GM23248 (cell line): ENCODE data around the gene CCDC18. TPM values are rescaled to one million over a fixed set of nuclear protein-coding genes. Genes with fewer than 3 reads are reported as not detected.
"Not testable (repeated sequence)": the region's sequence is repeated elsewhere in the genome, so short reads cannot be mapped to it uniquely, and the experiment has no call there.

Experiments used
- DNase-seq: peaks from one replicate; pipeline ENCODE4 v3.0.0-alpha.2; 2015
- H2AFZ ChIP-seq: fragments of 200-600 bp; sonication (generic); 2 replicates; pipeline ENCODE4 v1.6.1; 2016; ENCODE audit warnings: antibody characterized with exemption
- H3F3A ChIP-seq: fragments of 200-600 bp; sonication (generic); 2 replicates; pipeline ENCODE4 v1.6.1; 2016; ENCODE audit warnings: mild to moderate bottlenecking, antibody characterized with exemption, mixed run types; ENCODE audit not compliant: insufficient read depth
- H3K27ac ChIP-seq: fragments of 200-600 bp; sonication (generic); 2 replicates; pipeline ENCODE4 v1.5.1; 2016; ENCODE audit warnings: mild to moderate bottlenecking
- H3K27me3 ChIP-seq: fragments of 200-600 bp; sonication (generic); replicated peaks from 2 replicates; pipeline ENCODE4 v1.6.1; 2016; ENCODE audit warnings: mild to moderate bottlenecking; ENCODE audit not compliant: insufficient read depth
- H3K36me3 ChIP-seq: fragments of 200-600 bp; sonication (generic); 2 replicates; pipeline ENCODE4 v1.6.1; 2016; ENCODE audit warnings: low read depth, mild to moderate bottlenecking
- H3K4me1 ChIP-seq: fragments of 200-600 bp; sonication (generic); 2 replicates; pipeline ENCODE4 v1.6.1; 2016; ENCODE audit warnings: mild to moderate bottlenecking; ENCODE audit not compliant: insufficient read depth
- H3K4me2 ChIP-seq: fragments of 200-600 bp; sonication (generic); one replicate; pipeline ENCODE4 v1.6.1; 2016; ENCODE audit warnings: mild to moderate bottlenecking; ENCODE audit not compliant: unreplicated experiment
- H3K4me3 ChIP-seq: fragments of 200-600 bp; sonication (generic); 2 replicates; pipeline ENCODE4 v1.5.1; 2016; ENCODE audit warnings: mild to moderate bottlenecking
- H3K79me2 ChIP-seq: fragments of 200-600 bp; sonication (generic); 2 replicates; pipeline ENCODE4 v1.6.1; 2016; ENCODE audit warnings: mild to moderate bottlenecking; ENCODE audit not compliant: insufficient read depth
- H3K9ac ChIP-seq: fragments of 200-600 bp; sonication (generic); 2 replicates; pipeline ENCODE4 v1.6.1; 2016; ENCODE audit warnings: mild to moderate bottlenecking
- H3K9me2 ChIP-seq: fragments of 200-600 bp; sonication (generic); 2 replicates; pipeline ENCODE4 v1.6.1; 2016; ENCODE audit warnings: mixed run types, mild to moderate bottlenecking, moderate library complexity; ENCODE audit not compliant: insufficient read depth
- H3K9me3 ChIP-seq: fragments of 200-600 bp; sonication (generic); one replicate; pipeline ENCODE4 v1.6.1; 2017; ENCODE audit warnings: low read depth
- H4K20me1 ChIP-seq: fragments of 200-600 bp; sonication (generic); 2 replicates; pipeline ENCODE4 v1.6.0; 2016; ENCODE audit not compliant: insufficient read depth
- EZH2 ChIP-seq: fragments of 200-600 bp; sonication (generic); IDR thresholded peaks from 2 replicates; pipeline ENCODE4 v1.6.1; 2018; ENCODE audit warnings: antibody characterized with exemption, mild to moderate bottlenecking; ENCODE audit not compliant: insufficient read depth, poor library complexity, severe bottlenecking
- EZH2phosphoT487 ChIP-seq: fragments of 200-600 bp; sonication (generic); IDR thresholded peaks from 2 replicates; pipeline ENCODE4 v1.6.1; 2018; ENCODE audit warnings: antibody characterized with exemption, moderate library complexity, mild to moderate bottlenecking, low read depth; ENCODE audit not compliant: insufficient read depth
- WGBS, 2 experiments: methylation state at CpG; one replicate each; pipeline ENCODE4 v1.1.6; 2015 to 2017; ENCODE audit warnings: low lambda C conversion rate in 2 of 2, low coverage in 1 of 2; ENCODE audit errors: missing lambda C conversion rate in 2 of 2; 5-methylcytosine and 5-hydroxymethylcytosine counted together
- in situ Hi-C: fragments of 300-500 bp; cut with MboI; formaldehyde crosslinking; loops from 2 replicates; pipeline ENCODE4 v1.15.0; 2020
- polyA plus RNA-seq: library from polyadenylated mRNA; unstranded; fragments of >200 nt; fragmentation: Nextera tagmentation; extraction: Ambion mirVana; gene quantifications from 2 replicates; pipeline ENCODE4 v1.2.1, GENCODE V29; 2016
- total RNA-seq: library from RNA; depleted of rRNA; stranded (reverse); fragments of >200 nt; shearing (Covaris generic); gene quantifications from 2 replicates; pipeline ENCODE4 v1.2.3, GENCODE V29; 2014

The CCDC18 gene
- total and polyA plus RNA-seq, 2 experiments from 2014 or later: 5.7 to 7.8 TPM

DNA sequence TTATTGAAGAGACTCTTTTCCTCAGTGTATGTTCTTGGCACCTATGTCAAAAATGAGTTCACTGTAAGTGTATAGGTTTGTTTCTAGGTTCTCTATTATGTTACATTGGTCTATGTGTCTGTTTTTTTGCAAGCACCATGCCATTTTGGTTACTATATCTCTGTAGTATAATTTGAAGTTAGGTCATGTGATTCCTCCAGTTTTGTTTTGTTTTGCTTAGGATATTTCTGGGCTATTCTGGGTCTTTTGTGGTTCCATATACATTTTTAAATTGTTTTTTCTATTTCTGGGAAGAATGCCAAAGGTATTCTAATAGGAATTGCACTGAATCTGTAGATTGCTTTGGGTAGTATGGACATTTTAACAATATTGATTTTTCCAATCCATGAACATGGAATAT, 13.5 kb upstream of the CCDC18 start:
- Histone ChIP-seq H3K36me3 (peaks cover 11% of the 10 kb centered on the region; the same call in 1 of the 2 replicates), H3K79me2 (peaks cover 100% of the 10 kb centered on the region), H3K4me1 (0 out of 2 replicates have a peak, but pooled peaks cover 6% of the 10 kb centered on the region), H3K4me3 (no peak overlapping the region), H3K9ac (no peak overlapping the region), H4K20me1 (peaks cover 12% of the 10 kb centered on the region; the same call in 1 of the 2 replicates), H2AFZ (no peak overlapping the region), H3K9me3 (no peaks in the 10 kb centered on the region), H3F3A (peaks cover under 1% of the 10 kb centered on the region; the same call in 1 of the 2 replicates), H3K27ac (no peak overlapping the region), H3K27me3 (no peaks in the 10 kb centered on the region), H3K9me2 (no peaks in the 10 kb centered on the region), H3K4me2 (no peak overlapping the region)
- TF ChIP-seq EZH2 (no peak), EZH2phosphoT487 (no peak)
- in situ Hi-C loops: no loop called here
- no peak for DNase-seq

- H3F3A ChIP-seq, H2AFZ ChIP-seq, H3K4me3 ChIP-seq, in situ Hi-C loops, DNase-seq, H3K27me3 ChIP-seq, H3K9me2 ChIP-seq, H3K27ac ChIP-seq, H3K4me1 ChIP-seq, H3K9me3 ChIP-seq, H3K4me2 ChIP-seq, H3K9ac ChIP-seq: not testable (repeated sequence)
- Histone ChIP-seq H3K79me2 (peaks cover 100% of the 10 kb centered on the region), H4K20me1 (peaks cover 12% of the 10 kb centered on the region; the same call in 1 of the 2 replicates), H3K36me3 (peaks cover 15% of the 10 kb centered on the region)
- 99 to 100% methylated on average over 20 to 36 of the region's 36 CpGs for whole genome bisulfite sequencing, 2 experiments
These were observed 10.3 kb upstream of the CCDC18 start for GRCh38 chr1:93170141-93170678.

DNA sequence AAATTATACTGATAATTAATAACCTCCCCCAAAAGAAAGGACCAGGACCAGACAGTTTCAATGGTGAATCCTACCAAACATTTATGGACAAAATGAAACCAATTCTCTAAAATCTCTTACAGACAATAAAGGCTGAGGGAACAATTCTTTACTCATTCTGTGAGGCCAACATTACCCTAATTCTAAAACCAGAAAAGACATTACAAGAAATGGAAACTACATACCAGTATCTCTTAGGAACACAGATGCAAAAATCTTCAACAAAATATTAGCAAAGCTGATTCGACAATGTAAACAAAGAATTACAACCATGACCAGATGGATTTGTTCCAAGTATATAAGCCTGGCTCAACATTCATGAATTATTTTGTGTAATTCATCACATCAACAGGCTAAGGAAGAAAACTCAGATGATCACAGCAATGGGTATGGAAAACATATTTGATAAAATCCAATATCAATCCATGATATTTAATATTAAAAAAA, 8.9 kb upstream of the CCDC18 start:
- 92 to 97% methylated on average over 1 of the region's 1 CpG for WGBS, 2 experiments
- Histone ChIP-seq H4K20me1 (peaks cover 10% of the 10 kb centered on the region; the same call in 1 of the 2 replicates), H3K9me2 (no peaks in the 10 kb centered on the region), H3K36me3 (peaks cover 15% of the 10 kb centered on the region), H3K9me3 (no peaks in the 10 kb centered on the region), H3F3A (peaks cover 6% of the 10 kb centered on the region; the same call in 1 of the 2 replicates), H2AFZ (no peak overlapping the region), H3K4me2 (no peak overlapping the region), H3K9ac (no peak overlapping the region), H3K27me3 (no peaks in the 10 kb centered on the region), H3K27ac (no peak overlapping the region), H3K79me2 (peaks cover 100% of the 10 kb centered on the region), H3K4me3 (no peak overlapping the region), H3K4me1 (0 out of 2 replicates have a peak, but pooled peaks cover 10% of the 10 kb centered on the region)
- in situ Hi-C loops: no loop called here
- no peak for DNase-seq
- TF ChIP-seq EZH2 (no peak), EZH2phosphoT487 (no peak)

- WGBS, 2 experiments: 50 to 56% methylated on average over 1 of the region's 1 CpG
- no peak overlapping the region for H3K4me2 ChIP-seq
- in situ Hi-C loops: no loop called here
These were observed 7.7 kb upstream of the CCDC18 start for GRCh38 chr1:93172778-93173177.

GRCh38 chr1:93174638-93175037, 5.9 kb upstream of the CCDC18 start:
- H3F3A ChIP-seq: peaks cover 27% of the 10 kb centered on the region
- H3K27me3 ChIP-seq, H2AFZ ChIP-seq, DNase-seq, H3K4me3 ChIP-seq, H3K27ac ChIP-seq, H4K20me1 ChIP-seq, H3K4me2 ChIP-seq, H3K9ac ChIP-seq, H3K9me2 ChIP-seq, H3K9me3 ChIP-seq, H3K36me3 ChIP-seq, in situ Hi-C loops: not testable (repeated sequence)
- H3K79me2 ChIP-seq: peaks cover 97% of the 10 kb centered on the region
- H3K4me1 ChIP-seq: 0 out of 2 replicates have a peak, but pooled peaks cover 26% of the 10 kb centered on the region
- 95 to 100% methylated on average over 3 of the region's 3 CpGs for WGBS, 2 experiments

More at GRCh38 chr1:93172778-93173177, 7.7 kb upstream of the CCDC18 start:
- Histone ChIP-seq H3K36me3 (peaks cover 4% of the 10 kb centered on the region; the same call in 1 of the 2 replicates), H3K27me3 (no peaks in the 10 kb centered on the region), H3K9me3 (no peaks in the 10 kb centered on the region), H3K9me2 (no peaks in the 10 kb centered on the region), H3K4me3 (no peak overlapping the region), H4K20me1 (peaks cover 6% of the 10 kb centered on the region; the same call in 1 of the 2 replicates), H3K4me1 (0 out of 2 replicates have a peak, but pooled peaks cover 21% of the 10 kb centered on the region), H3K9ac (no peak overlapping the region), H2AFZ (no peak overlapping the region), H3K27ac (no peak overlapping the region), H3K79me2 (peaks cover 100% of the 10 kb centered on the region), H3F3A (peaks cover 10% of the 10 kb centered on the region)
- TF ChIP-seq EZH2phosphoT487 (no peak), EZH2 (no peak)
- no peak for DNase-seq
